H1 (cell line): ENCODE results near the gene CACNB1. TPM values are rescaled to one million over a fixed set of nuclear protein-coding genes. Genes with fewer than 3 reads are reported as not detected.

Experiments
- KDM4A ChIP-seq: IDR thresholded peaks from one replicate; pipeline ENCODE4 v1.7.1; 2012; ENCODE audit warnings: low read depth, mild to moderate bottlenecking, moderate library complexity, low read length, inconsistent platforms; ENCODE audit not compliant: severe bottlenecking
- polyA plus RNA-seq, 7 experiments: library from polyadenylated mRNA; depleted of rRNA in 3 of 7; stranded (reverse) in 5 of 7; unstranded in 2 of 7; fragments of >200 nt in 5 of 7; fragments of 200-250 nt in 2 of 7; gene quantifications; 1 replicate in 5 of 7; 2 replicates in 1 of 7; 4 replicates in 1 of 7; pipeline versions ENCODE4 v1.2.1 to v1.2.3, GENCODE V29; 2011 to 2013; ENCODE audit warnings: missing spikeins in 2 of 7, mixed read lengths in 2 of 7
- total RNA-seq: library from RNA; stranded (reverse); fragmentation: NEBNext Ultra II Directional; extraction: Animal tissue kit (Norgen Biotek cat#: 25700); gene quantifications from 2 replicates; pipeline ENCODE4 v1.2.1, GENCODE V29; 2021

The CACNB1 gene
- total and polyA plus RNA-seq, 2 of the 8 experiments (the other 6 are each of a cell fraction or from before 2014, with no cell fraction given): 7.2 to 17.8 TPM

DNA sequence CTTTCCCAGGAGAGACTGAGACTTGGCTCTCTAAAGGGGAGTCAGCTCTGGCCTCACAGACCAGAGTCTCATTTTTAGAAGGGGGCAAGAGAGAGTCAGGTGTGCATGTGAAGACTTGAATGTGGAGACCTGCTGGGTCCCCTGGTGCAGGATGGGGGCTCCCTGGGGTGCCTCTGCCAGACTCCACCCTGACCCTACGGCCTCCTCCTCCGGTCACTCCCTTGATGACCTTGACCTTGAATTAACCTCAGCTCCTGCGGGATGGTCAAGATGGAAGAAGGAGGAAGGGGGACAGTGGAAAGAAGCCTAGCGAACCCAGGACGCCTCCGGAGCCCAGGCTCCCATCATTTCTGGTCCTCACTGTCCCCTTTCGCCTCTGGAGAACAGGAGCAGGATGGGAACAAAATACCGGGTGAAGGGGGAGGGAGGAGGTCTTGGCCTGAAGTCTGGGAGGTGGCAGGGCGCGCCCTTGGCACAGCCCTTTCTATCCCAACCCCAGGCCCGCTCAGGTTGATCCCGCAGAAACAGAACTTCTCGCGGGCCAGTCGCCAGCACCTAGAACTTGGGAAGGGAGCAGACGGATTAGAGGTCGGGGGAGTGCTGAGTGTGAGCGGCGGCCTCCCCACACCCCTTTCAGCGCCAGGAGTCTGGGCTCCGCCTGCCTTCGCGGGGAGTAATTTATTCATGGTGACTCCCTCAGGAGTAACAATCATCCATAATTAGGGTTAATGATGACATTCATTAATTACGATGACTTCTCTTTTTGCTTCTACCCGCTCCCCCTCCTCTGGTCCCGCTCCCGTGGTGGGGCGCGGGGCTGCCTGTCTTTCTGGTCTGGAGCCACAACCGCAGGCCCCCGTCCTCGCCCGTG is 26.7 kb upstream of the CACNB1 start (continued):
- TF ChIP-seq KDM4A: peak; percentile 27
- TF ChIP-seq, all 59 proteins: peak for 2
